Liver (tissue), 9 donors: ENCODE measurements around the gene ADCY9. TPM values are rescaled to one million over a fixed set of nuclear protein-coding genes. Genes with fewer than 3 reads are reported as not detected.

Source experiments
- DNase-seq: peaks from one replicate; pipeline ENCODE4 v3.0.0-alpha.2; 2017; ENCODE audit warnings: low spot score
- H3K27ac ChIP-seq, 2 donors: one replicate each; pipeline ENCODE4 v1.7.0; 2013; ENCODE audit warnings: inconsistent platforms in 2 of 2, low read length in 2 of 2, control low read depth in 1 of 2, low read depth in 1 of 2, mild to moderate bottlenecking in 1 of 2
- H3K27me3 ChIP-seq, 4 donors: one replicate each; pipeline versions ENCODE4 v1.6.1 to v1.7.0; 2013; ENCODE audit warnings: low read length in 3 of 4, inconsistent platforms in 1 of 4, mild to moderate bottlenecking in 1 of 4, moderate library complexity in 1 of 4; ENCODE audit not compliant: control insufficient read depth in 4 of 4, insufficient read depth in 4 of 4
- H3K36me3 ChIP-seq, 4 donors: one replicate each; pipeline versions ENCODE4 v1.6.1 to v1.7.0; 2013; ENCODE audit warnings: low read length in 3 of 4, mild to moderate bottlenecking in 3 of 4, low read depth in 1 of 4, moderate library complexity in 1 of 4; ENCODE audit not compliant: control insufficient read depth in 4 of 4, insufficient read depth in 3 of 4
- H3K4me1 ChIP-seq, 4 donors: one replicate each; pipeline versions ENCODE4 v1.6.1 to v1.7.0; 2013; ENCODE audit warnings: low read length in 3 of 4, mild to moderate bottlenecking in 3 of 4, moderate library complexity in 1 of 4; ENCODE audit not compliant: control insufficient read depth in 4 of 4, insufficient read depth in 4 of 4
- H3K4me3 ChIP-seq, 3 donors: one replicate each; pipeline versions ENCODE4 v1.6.1 to v1.7.0; 2013; ENCODE audit warnings: low read length in 3 of 3, control low read depth in 1 of 3, low read depth in 1 of 3, mild to moderate bottlenecking in 1 of 3
- H3K9ac ChIP-seq, 2 donors: one replicate each; pipeline ENCODE4 v1.7.0; 2013; ENCODE audit warnings: low read length in 2 of 2, mild to moderate bottlenecking in 2 of 2, moderate library complexity in 2 of 2, control low read depth in 1 of 2, low read depth in 1 of 2
- H3K9me3 ChIP-seq, 4 donors: one replicate each; pipeline versions ENCODE4 v1.6.1 to v1.7.0; 2013; ENCODE audit warnings: low read length in 3 of 4; ENCODE audit not compliant: control insufficient read depth in 4 of 4
- CTCF ChIP-seq: fragments of 150-350 bp; IDR thresholded peaks from 2 replicates; pipeline ENCODE4 v1.5.1; 2017; ENCODE audit warnings: improper control_type of control experiment, low read depth, low read length; ENCODE audit not compliant: missing input control
- EGR1 ChIP-seq, 2 donors: IDR thresholded peaks; 2 replicates each; pipeline ENCODE4 v1.6.1; 2016 to 2018; ENCODE audit warnings: antibody characterized with exemption in 2 of 2, low read depth in 2 of 2
- FOXA1 ChIP-seq: IDR thresholded peaks from 2 replicates; pipeline ENCODE4 v1.6.1; 2016; ENCODE audit warnings: antibody characterized with exemption
- FOXA2 ChIP-seq: IDR thresholded peaks from 2 replicates; pipeline ENCODE4 v1.6.1; 2016; ENCODE audit warnings: antibody characterized with exemption
- GABPA ChIP-seq, 2 donors: IDR thresholded peaks in 1 of 2; conservative IDR thresholded peaks in 1 of 2; 2 replicates each; pipeline ENCODE4 v1.6.1; 2016; ENCODE audit warnings: antibody characterized with exemption in 2 of 2, mild to moderate bottlenecking in 1 of 2, moderate library complexity in 1 of 2
- HNF4A ChIP-seq, 2 donors: conservative IDR thresholded peaks; 2 replicates each; pipeline ENCODE4 v1.6.1; 2016; ENCODE audit warnings: antibody characterized with exemption in 2 of 2, mild to moderate bottlenecking in 2 of 2
- HNF4G ChIP-seq: IDR thresholded peaks from 2 replicates; pipeline ENCODE4 v1.6.1; 2016; ENCODE audit warnings: antibody characterized with exemption
- JUND ChIP-seq, 2 donors: IDR thresholded peaks; 2 replicates each; pipeline ENCODE4 v1.6.1; 2016; ENCODE audit warnings: antibody characterized with exemption in 2 of 2
- MAX ChIP-seq: IDR thresholded peaks from 2 replicates; pipeline ENCODE4 v1.6.1; 2016; ENCODE audit warnings: antibody characterized with exemption
- NR2F2 ChIP-seq: IDR thresholded peaks from 2 replicates; pipeline ENCODE4 v1.6.1; 2016; ENCODE audit warnings: antibody characterized with exemption
- RAD21 ChIP-seq, 2 donors: IDR thresholded peaks; 2 replicates each; pipeline ENCODE4 v1.6.1; 2016; ENCODE audit warnings: antibody characterized with exemption in 2 of 2, mild to moderate bottlenecking in 2 of 2
- RXRA ChIP-seq, 2 donors: IDR thresholded peaks; 2 replicates each; pipeline ENCODE4 v1.6.1; 2017 to 2018; ENCODE audit warnings: antibody characterized with exemption in 2 of 2, mild to moderate bottlenecking in 1 of 2
- SP1 ChIP-seq: IDR thresholded peaks from 2 replicates; pipeline ENCODE4 v1.6.1; 2018; ENCODE audit warnings: antibody characterized with exemption, mild to moderate bottlenecking
- TAF1 ChIP-seq: conservative IDR thresholded peaks from 2 replicates; pipeline ENCODE4 v1.6.1; 2016; ENCODE audit warnings: antibody characterized with exemption, mild to moderate bottlenecking
- ZBTB33 ChIP-seq: IDR thresholded peaks from 2 replicates; pipeline ENCODE4 v1.6.1; 2016; ENCODE audit warnings: antibody characterized with exemption
- WGBS: extraction: QIAGEN DNeasy Blood & Tissue Kit; methylation state at CpG from one replicate; pipeline ENCODE4 v1.1.7; 2013; 5-methylcytosine and 5-hydroxymethylcytosine counted together
- polyA plus RNA-seq, 2 donors: library from polyadenylated mRNA; stranded (reverse) in 1 of 2; unstranded in 1 of 2; fragments of 200-250 nt in 1 of 2; fragments of >200 nt in 1 of 2; fragmentation: Nextera tagmentation in 1 of 2; extraction: Ambion mirVana in 1 of 2; gene quantifications; one replicate each; pipeline versions ENCODE4 v1.2.1 to v1.2.3, GENCODE V29; 2013 to 2015
- total RNA-seq, 2 donors: library from RNA; depleted of rRNA; stranded (reverse); fragments of >200 nt; gene quantifications; one replicate each; pipeline ENCODE4 v1.2.3, GENCODE V29; 2014
- TF ChIP-seq, protein P1 (sequence below): IDR thresholded peaks from 2 replicates; pipeline ENCODE4 v1.6.1; 2016; ENCODE audit warnings: antibody characterized with exemption
- donor health status: healthy.
- donor health status: healthy.
- donor health status: healthy.
- donor health status: healthy.
- donor health status: healthy.

The ADCY9 gene
- total and polyA plus RNA-seq, 4 donors = 3.6 to 25.1 (median 11.0) TPM

GRCh38 chr16:4105848-4106247, 10.4 kb downstream of the ADCY9 start:
- no peak for DNase-seq
- TF ChIP-seq FOXA1 = no peak
- no peak for TF ChIP-seq NR2F2
- TF ChIP-seq, protein P1, sequence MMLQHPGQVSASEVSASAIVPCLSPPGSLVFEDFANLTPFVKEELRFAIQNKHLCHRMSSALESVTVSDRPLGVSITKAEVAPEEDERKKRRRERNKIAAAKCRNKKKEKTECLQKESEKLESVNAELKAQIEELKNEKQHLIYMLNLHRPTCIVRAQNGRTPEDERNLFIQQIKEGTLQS = no peak
- no peak for TF ChIP-seq CTCF
- no peak for TF ChIP-seq RXRA (IDR thresholded peaks at IDR 0.05)
- TF ChIP-seq HNF4G = no peak
- no peak for TF ChIP-seq RAD21 (IDR thresholded peaks at IDR 0.05)
- TF ChIP-seq JUND (IDR thresholded peaks at IDR 0.05) = no peak
- no peak for TF ChIP-seq TAF1
- TF ChIP-seq MAX = no peak
- no peak for TF ChIP-seq GABPA (IDR thresholded peaks at IDR 0.05 in 1 of 2, conservative IDR thresholded peaks at IDR 0.05 in 1 of 2)
- no peak for TF ChIP-seq SP1
- no peak for TF ChIP-seq FOXA2
- peaks cover 0 to 24% (median 11%) of the 10 kb centered on the region in 4 donors for H3K4me1 ChIP-seq
- no peak overlapping the region for H3K4me3 ChIP-seq
- H3K9me3 ChIP-seq = no peaks in the 10 kb centered on the region
- 96% methylated on average over 5 of the region's 5 CpGs for WGBS
- no peak overlapping the region for H3K9ac ChIP-seq
- no peaks in the 10 kb centered on the region for H3K27me3 ChIP-seq
- no peak overlapping the region for H3K27ac ChIP-seq
- H3K36me3 ChIP-seq = no peaks in the 10 kb centered on the region

GRCh38 chr16:4103745-4104144, 12.5 kb downstream of the ADCY9 start:
- TF ChIP-seq MAX (no peak), ZBTB33 (no peak), NR2F2 (no peak), GABPA (IDR thresholded peaks at IDR 0.05 in 1 of 2, conservative IDR thresholded peaks at IDR 0.05 in 1 of 2) (no peak), JUND (IDR thresholded peaks at IDR 0.05) (no peak), EGR1 (IDR thresholded peaks at IDR 0.05; ENCODE audit: low read depth in 2 of 2) (no peak), HNF4A (conservative IDR thresholded peaks at IDR 0.05) (no peak), TAF1 (no peak)
- no peak for DNase-seq
- Histone ChIP-seq H3K9me3 (no peaks in the 10 kb centered on the region), H3K27ac (no peak overlapping the region), H3K4me3 (no peak overlapping the region), H3K27me3 (no peaks in the 10 kb centered on the region), H3K4me1 (peaks cover 0 to 15% (median 8%) of the 10 kb centered on the region in 4 donors), H3K36me3 (no peaks in the 10 kb centered on the region), H3K9ac (no peak overlapping the region)
- WGBS = 96% methylated on average over 15 of the region's 15 CpGs
